Caco-2 (cell line): ENCODE measurements around the gene ANO1. TPM values are rescaled to one million over a fixed set of nuclear protein-coding genes. Genes with fewer than 3 reads are reported as not detected.
A peak's percentile ranks its signal among the peaks of the same experiment; 100 is the strongest.

Experiments used
- BruUV-seq: library from RNA; stranded (reverse); fragments of 400-500 nt; replicated peaks from 2 replicates; lab custom pipeline; 2021; lab: Mats Ljungman, UMichigan
- CTCF ChIA-PET: fragments of 300-600 bp; sonication (Branson Sonifier 250); formaldehyde crosslinking; loops from one replicate; lab custom pipeline; 2022; ENCODE audit warnings: antibody characterized with exemption; lab: Charles Lee
- POLR2A ChIA-PET: fragments of 300-600 bp; sonication (Branson Sonifier 250); formaldehyde crosslinking; loops from one replicate; lab custom pipeline; 2022; ENCODE audit warnings: antibody characterized with exemption; lab: Charles Lee
- DNase-seq, 2 experiments: peaks; one replicate each; pipeline versions ENCODE4 v3.0.0 to v3.0.0-alpha.2; 2020 to 2022
- H3K27me3 ChIP-seq: replicated peaks from 2 replicates; pipeline ENCODE4 v1.6.0; 2011; ENCODE audit warnings: low read length; ENCODE audit not compliant: control insufficient read depth, insufficient read depth
- H3K36me3 ChIP-seq: 2 replicates; pipeline ENCODE4 v1.5.1; 2011; ENCODE audit warnings: low read length; ENCODE audit not compliant: control insufficient read depth, insufficient read depth
- H3K4me1 ChIP-seq: fragments of 250-450 bp; sonication (Bioruptor Pico); 2 replicates; pipeline ENCODE4 v1.5.1; 2020; ENCODE audit warnings: mild to moderate bottlenecking
- H3K4me3 ChIP-seq: 2 replicates; pipeline ENCODE4 v1.5.1; 2011; ENCODE audit warnings: low read depth, mild to moderate bottlenecking, control low read depth, low read length
- H3K9me3 ChIP-seq: fragments of 250-450 bp; sonication (Bioruptor Pico); 2 replicates; pipeline ENCODE4 v1.5.1; 2020; ENCODE audit warnings: mild to moderate bottlenecking, moderate library complexity
- H3K27ac Mint-ChIP-seq: one replicate; pipeline ENCODE4 v1.8.0; 2022; ENCODE audit warnings: mixed read lengths; ENCODE audit not compliant: unreplicated experiment
- H3K27me3 Mint-ChIP-seq: one replicate; pipeline ENCODE4 v1.8.0; 2022; ENCODE audit warnings: mixed read lengths; ENCODE audit not compliant: insufficient read depth, unreplicated experiment
- H3K36me3 Mint-ChIP-seq: one replicate; pipeline ENCODE4 v1.8.0; 2022; ENCODE audit warnings: mild to moderate bottlenecking, mixed read lengths; ENCODE audit not compliant: insufficient read depth, unreplicated experiment
- H3K4me1 Mint-ChIP-seq: one replicate; pipeline ENCODE4 v1.8.0; 2022; ENCODE audit warnings: low read depth, mixed read lengths; ENCODE audit not compliant: unreplicated experiment
- H3K4me3 Mint-ChIP-seq: one replicate; pipeline ENCODE4 v1.8.0; 2022; ENCODE audit warnings: mild to moderate bottlenecking, moderate library complexity, mixed read lengths; ENCODE audit not compliant: unreplicated experiment
- H3K9me3 Mint-ChIP-seq: one replicate; pipeline ENCODE4 v1.8.0; 2022; ENCODE audit warnings: mixed read lengths; ENCODE audit not compliant: unreplicated experiment
- intact Hi-C: fragments of 100-400 bp; cut with micrococcal nuclease; formaldehyde crosslinking; loops from one replicate; pipeline ENCODE4 v1.10.0; 2022; ENCODE audit not compliant: unreplicated experiment
- total RNA-seq: library from RNA; stranded (reverse); gene quantifications from 2 replicates; pipeline ENCODE4 v1.2.3, GENCODE V29; 2022
- TF ChIP-seq, protein P1 (sequence below), 2 experiments: fragments of 200-600 bp in 1 of 2; IDR thresholded peaks; 1 replicate in 1 of 2; 2 replicates in 1 of 2; pipeline versions ENCODE4 v1.5.1 to v1.8.0; 2011 to 2022; ENCODE audit warnings: antibody characterized with exemption in 1 of 2, control low read depth in 1 of 2, inconsistent platforms in 1 of 2, low read depth in 1 of 2, low read length in 1 of 2, mild to moderate bottlenecking in 1 of 2, moderate library complexity in 1 of 2; ENCODE audit not compliant: insufficient read depth in 1 of 2, severe bottlenecking in 1 of 2, unreplicated experiment in 1 of 2

ANO1 gene
- total RNA-seq, 1 experiment from 2014 or later, result 8.4 TPM

DNA sequence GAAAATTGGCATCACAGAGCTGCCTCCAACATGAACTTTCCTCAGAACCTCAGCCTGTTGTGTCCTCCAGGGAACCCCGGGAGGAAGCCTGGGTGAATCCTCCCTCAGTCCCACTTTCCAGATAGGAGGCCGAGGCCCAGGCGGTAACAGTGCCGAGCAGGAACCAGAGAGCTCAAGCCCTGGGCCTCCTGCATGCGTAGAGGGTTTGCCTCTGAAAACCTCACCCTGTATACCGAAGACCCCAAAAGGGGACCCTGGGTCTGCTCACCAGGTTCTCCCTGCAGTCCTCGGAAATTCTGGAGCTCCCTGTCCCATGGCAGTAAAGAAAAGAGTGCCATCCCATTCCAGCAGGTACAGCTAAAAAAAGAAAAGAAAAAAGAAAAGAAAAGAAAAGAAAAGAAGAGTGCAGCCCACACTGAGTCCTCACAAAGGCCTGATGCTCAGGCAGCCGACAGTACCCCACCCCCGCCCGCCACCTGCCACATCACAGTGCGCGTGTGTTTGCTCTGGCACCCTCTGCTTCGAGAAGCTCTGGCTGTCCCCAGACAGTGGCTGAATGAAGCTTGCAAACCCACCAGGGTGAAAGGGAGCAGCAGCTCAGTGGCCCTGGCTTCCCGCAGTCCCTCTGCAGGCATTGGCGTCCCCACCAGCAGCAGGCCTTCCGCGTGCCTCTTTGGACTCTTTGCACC, 96.6 kb downstream of the ANO1 start:
- ChIA-PET CTCF (interaction anchor here (0.6 to 1.1 kb wide), 3 partner anchors 41 to 127 kb away, joined by 3 to 5 read pairs (median 4); no protein-coding TSS in a partner anchor), POLR2A (interaction anchor here (0.5 kb wide), 1 partner anchor 577 kb away, joined by 4 read pairs; no protein-coding TSS in a partner anchor)
- Mint-ChIP-seq H3K36me3 (no peaks in the 10 kb centered on the region), H3K4me3 (no peak overlapping the region), H3K4me1 (peaks cover 6% of the 10 kb centered on the region), H3K27ac (peak overlapping the region; percentile 34), H3K27me3 (no peaks in the 10 kb centered on the region), H3K9me3 (no peaks in the 10 kb centered on the region)
- intact Hi-C loops, result no loop called here
- no peaks in the 10 kb centered on the region for H3K27me3 ChIP-seq
- BruUV-seq, result no TSS peak
- TF ChIP-seq, protein P1, sequence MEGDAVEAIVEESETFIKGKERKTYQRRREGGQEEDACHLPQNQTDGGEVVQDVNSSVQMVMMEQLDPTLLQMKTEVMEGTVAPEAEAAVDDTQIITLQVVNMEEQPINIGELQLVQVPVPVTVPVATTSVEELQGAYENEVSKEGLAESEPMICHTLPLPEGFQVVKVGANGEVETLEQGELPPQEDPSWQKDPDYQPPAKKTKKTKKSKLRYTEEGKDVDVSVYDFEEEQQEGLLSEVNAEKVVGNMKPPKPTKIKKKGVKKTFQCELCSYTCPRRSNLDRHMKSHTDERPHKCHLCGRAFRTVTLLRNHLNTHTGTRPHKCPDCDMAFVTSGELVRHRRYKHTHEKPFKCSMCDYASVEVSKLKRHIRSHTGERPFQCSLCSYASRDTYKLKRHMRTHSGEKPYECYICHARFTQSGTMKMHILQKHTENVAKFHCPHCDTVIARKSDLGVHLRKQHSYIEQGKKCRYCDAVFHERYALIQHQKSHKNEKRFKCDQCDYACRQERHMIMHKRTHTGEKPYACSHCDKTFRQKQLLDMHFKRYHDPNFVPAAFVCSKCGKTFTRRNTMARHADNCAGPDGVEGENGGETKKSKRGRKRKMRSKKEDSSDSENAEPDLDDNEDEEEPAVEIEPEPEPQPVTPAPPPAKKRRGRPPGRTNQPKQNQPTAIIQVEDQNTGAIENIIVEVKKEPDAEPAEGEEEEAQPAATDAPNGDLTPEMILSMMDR (IDR thresholded peaks at IDR 0.05; ENCODE audit: insufficient read depth in 1 of 2, low read depth in 1 of 2, low read length in 1 of 2, severe bottlenecking in 1 of 2, unreplicated experiment in 1 of 2), result no peak
- H3K4me1 ChIP-seq, result peaks cover 8% of the 10 kb centered on the region
- H3K36me3 ChIP-seq, result no peaks in the 10 kb centered on the region
- no peaks in the 10 kb centered on the region for H3K9me3 ChIP-seq
- no peak overlapping the region for H3K4me3 ChIP-seq
- DNase-seq, result no peak

DNA sequence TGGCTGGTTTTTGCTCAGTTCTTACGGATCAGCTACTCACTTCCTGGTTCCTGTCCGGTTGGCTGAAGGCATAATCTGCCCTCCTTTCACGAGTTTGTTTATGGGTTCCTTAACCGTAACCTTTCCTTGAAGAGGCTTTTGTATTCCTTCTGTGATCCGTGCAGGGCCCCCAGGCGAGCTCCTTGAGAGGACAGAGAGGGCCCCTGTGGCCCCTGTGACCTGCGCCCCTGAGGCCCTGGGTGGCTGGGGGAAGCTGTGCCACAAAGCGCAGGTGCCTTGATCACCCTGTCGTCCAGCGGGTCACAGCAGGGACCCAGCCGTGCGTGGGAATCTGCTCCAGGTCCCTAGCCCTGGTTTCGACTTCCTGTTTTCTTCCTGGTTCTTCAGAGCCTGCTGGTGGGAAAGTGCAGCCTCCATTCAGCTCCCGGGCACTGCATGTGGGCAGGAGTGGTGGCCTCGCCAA, 97.2 kb downstream of the ANO1 start:
- H3K4me3 ChIP-seq, result no peak overlapping the region
- DNase-seq, result no peak
- CTCF ChIA-PET, result interaction anchor here (0.6 to 1.1 kb wide), 3 partner anchors 42 to 318 kb away, joined by 3 to 5 read pairs (median 4); no protein-coding TSS in a partner anchor
- H3K4me3 Mint-ChIP-seq, result no peak overlapping the region
- no peaks in the 10 kb centered on the region for H3K27me3 ChIP-seq
- no peaks in the 10 kb centered on the region for H3K9me3 ChIP-seq
- intact Hi-C loops, result no loop called here
- H3K27me3 Mint-ChIP-seq, result no peaks in the 10 kb centered on the region
- peaks cover 8% of the 10 kb centered on the region for H3K4me1 ChIP-seq
- H3K36me3 Mint-ChIP-seq, result no peaks in the 10 kb centered on the region
- TF ChIP-seq, protein P1 (IDR thresholded peaks at IDR 0.05; ENCODE audit: insufficient read depth in 1 of 2, low read depth in 1 of 2, low read length in 1 of 2, severe bottlenecking in 1 of 2, unreplicated experiment in 1 of 2), result no peak
- H3K27ac Mint-ChIP-seq, result peak overlapping the region; percentile 34
- no TSS peak for BruUV-seq
- POLR2A ChIA-PET, result interaction anchor here (0.5 kb wide), 1 partner anchor 577 kb away, joined by 4 read pairs; no protein-coding TSS in a partner anchor
- H3K9me3 Mint-ChIP-seq, result no peaks in the 10 kb centered on the region
- no peaks in the 10 kb centered on the region for H3K36me3 ChIP-seq
- H3K4me1 Mint-ChIP-seq, result peaks cover 6% of the 10 kb centered on the region

- Histone ChIP-seq H3K36me3 (no peaks in the 10 kb centered on the region), H3K27me3 (no peaks in the 10 kb centered on the region), H3K4me1 (peaks cover 8% of the 10 kb centered on the region), H3K9me3 (no peaks in the 10 kb centered on the region), H3K4me3 (no peak overlapping the region)
- Mint-ChIP-seq H3K27me3 (no peaks in the 10 kb centered on the region), H3K27ac (no peak overlapping the region), H3K4me1 (peaks cover 6% of the 10 kb centered on the region), H3K4me3 (no peak overlapping the region), H3K36me3 (no peaks in the 10 kb centered on the region), H3K9me3 (no peaks in the 10 kb centered on the region)
- BruUV-seq, result no TSS peak
- TF ChIP-seq, protein P1 (IDR thresholded peaks at IDR 0.05; ENCODE audit: insufficient read depth in 1 of 2, low read depth in 1 of 2, low read length in 1 of 2, severe bottlenecking in 1 of 2, unreplicated experiment in 1 of 2), result peak; percentile 69 to 80
- ChIA-PET CTCF (interaction anchor here (0.6 to 1.1 kb wide), 8 partner anchors 24 to 262 kb away, joined by 3 to 12 read pairs (median 3); no protein-coding TSS in a partner anchor), POLR2A (no interaction called here)
- intact Hi-C loops, result no loop called here
- DNase-seq, result peak; percentile 64 to 85
These were observed 99.0 kb downstream of the ANO1 start for GRCh38 chr11:70176940-70177689.
